Measurements from ENCODE around the gene AFP.

DNA sequence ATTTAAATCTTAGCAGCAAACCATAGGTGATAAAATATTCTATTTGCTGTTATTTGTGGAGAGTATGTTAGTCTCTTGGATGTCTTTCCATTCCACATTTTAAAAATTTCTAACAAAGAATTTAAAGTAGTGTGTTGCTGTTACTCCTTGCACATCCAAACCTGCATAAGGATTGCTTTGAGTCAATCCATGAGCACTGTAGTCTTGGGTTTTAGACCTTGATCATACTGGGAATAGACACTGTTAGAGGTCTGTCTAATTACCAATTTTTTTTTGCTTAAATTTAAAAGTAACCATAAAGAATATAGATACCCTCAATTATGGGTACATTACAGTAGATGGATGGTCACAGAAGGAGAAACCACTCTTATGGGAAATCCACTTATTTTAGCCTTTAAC is 1.5 kb downstream of the AFP start:
- TF ChIP-seq, protein P1, sequence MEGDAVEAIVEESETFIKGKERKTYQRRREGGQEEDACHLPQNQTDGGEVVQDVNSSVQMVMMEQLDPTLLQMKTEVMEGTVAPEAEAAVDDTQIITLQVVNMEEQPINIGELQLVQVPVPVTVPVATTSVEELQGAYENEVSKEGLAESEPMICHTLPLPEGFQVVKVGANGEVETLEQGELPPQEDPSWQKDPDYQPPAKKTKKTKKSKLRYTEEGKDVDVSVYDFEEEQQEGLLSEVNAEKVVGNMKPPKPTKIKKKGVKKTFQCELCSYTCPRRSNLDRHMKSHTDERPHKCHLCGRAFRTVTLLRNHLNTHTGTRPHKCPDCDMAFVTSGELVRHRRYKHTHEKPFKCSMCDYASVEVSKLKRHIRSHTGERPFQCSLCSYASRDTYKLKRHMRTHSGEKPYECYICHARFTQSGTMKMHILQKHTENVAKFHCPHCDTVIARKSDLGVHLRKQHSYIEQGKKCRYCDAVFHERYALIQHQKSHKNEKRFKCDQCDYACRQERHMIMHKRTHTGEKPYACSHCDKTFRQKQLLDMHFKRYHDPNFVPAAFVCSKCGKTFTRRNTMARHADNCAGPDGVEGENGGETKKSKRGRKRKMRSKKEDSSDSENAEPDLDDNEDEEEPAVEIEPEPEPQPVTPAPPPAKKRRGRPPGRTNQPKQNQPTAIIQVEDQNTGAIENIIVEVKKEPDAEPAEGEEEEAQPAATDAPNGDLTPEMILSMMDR (conservative IDR thresholded peaks at IDR 0.05), result no peak
- TF ChIP-seq EZH2 (IDR thresholded peaks at IDR 0.05; ENCODE audit: low read depth), result no peak

Data from PC-9 (cell line).